GM11168 (cell line): ENCODE data around the gene ADGRE1.

Source experiments
- in situ Hi-C: fragments of 300-500 bp; cut with MboI; formaldehyde crosslinking; loops from one replicate; pipeline ENCODE4 v1.12.0; 2022; ENCODE audit warnings: low sequenced_read_pairs; ENCODE audit not compliant: unreplicated experiment

Gene ADGRE1

GRCh38 chr19:6887316-6887715 lies at the start of gene ADGRE1:
TSS of gene ADGRE1 (plus strand) at chr19:6887579. CDS start at chr19:6887609, 30 bp downstream.
- in situ Hi-C loops = no loop called here

- in situ Hi-C loops = no loop called here
Measured at GRCh38 chr19:6838062-6838655, 49.2 kb upstream of the ADGRE1 start.

DNA sequence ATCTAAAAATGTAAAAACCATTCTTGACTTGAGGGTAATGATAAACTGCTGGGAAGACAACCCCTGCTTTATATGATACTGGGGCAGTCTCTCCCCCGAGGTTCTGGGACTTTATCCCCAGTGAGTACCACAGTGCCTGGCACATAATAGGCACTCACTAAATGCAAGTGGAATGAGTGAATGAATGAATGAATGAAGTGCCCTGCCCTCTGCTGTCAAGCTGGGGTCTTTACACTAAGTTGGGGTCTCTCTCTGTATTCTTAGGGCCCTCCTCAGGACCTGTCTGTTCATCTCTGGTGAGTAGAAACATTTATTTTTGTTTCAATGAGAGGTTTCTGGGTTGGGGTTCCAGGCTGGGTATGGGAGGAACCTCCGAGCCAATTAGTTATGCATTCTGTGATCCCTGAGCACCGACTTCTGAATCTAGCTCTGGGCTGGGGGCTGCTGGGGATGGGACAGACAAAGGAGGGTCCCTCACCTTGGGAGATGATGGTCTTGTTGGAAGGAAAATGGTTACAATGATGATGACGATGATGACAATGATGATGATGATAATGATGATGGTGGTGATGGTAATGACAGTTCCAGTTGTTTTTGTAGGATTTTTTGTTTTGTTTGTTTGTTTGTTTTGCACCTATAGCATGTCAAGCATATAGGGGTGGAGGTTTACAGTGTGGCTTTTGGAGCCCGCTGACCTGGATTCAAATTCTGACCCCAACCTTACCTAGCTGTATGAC lies 44.3 kb upstream of the ADGRE1 start:
- in situ Hi-C loops = no loop called here

DNA sequence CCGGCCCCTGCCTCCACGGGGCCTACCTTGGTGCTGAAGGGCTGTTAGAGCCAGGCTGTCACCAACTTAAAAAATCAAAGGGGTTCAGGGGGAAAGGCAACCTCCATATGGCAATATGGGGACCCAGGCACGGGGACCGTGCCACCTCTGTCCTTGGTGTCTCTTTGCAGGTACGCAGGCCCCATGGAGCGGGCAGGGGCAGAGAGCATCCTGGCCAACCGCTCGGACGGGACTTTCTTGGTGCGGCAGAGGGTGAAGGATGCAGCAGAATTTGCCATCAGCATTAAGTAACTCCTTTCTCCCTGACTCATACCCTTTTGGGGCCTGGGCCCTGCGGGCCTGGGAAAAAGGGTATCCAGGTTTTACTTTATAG lies 39.6 kb upstream of the ADGRE1 start:
- in situ Hi-C loops = no loop called here

- in situ Hi-C loops = no loop called here
Measured at GRCh38 chr19:6848986-6849385, 38.4 kb upstream of the ADGRE1 start.

GRCh38 chr19:6849876-6850275 lies 37.5 kb upstream of the ADGRE1 start:
- in situ Hi-C loops = loop anchor here (25.0 kb wide), 2 partner anchors 213 to 338 kb away; partner anchors contain the start of gene TUBB4A

GRCh38 chr19:6851359-6851758 lies 36.0 kb upstream of the ADGRE1 start:
- in situ Hi-C loops = loop anchor here (25.0 kb wide), 2 partner anchors 214 to 339 kb away; partner anchors contain the start of gene TUBB4A

DNA sequence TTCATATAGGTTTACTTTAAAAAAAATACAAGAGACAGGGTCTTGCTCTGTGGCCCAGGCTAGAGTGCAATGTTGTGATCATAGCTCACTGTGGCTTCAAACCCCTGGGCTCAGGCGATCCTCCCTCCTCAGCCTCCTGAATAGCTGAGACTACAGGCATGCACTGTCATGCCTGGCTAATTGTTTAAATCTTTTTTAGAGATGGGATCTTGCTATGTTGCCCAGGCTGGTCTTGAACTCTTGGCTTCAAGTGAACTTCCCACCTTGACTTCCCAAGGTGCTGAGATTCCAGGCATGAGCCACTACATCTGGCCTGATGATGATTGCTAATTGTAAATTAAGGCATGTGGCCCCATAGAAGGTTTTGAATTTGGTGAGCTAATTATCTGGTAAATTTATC lies 35.4 kb upstream of the ADGRE1 start:
- in situ Hi-C loops = loop anchor here (25.0 kb wide), 2 partner anchors 215 to 340 kb away; partner anchors contain the start of gene TUBB4A

DNA sequence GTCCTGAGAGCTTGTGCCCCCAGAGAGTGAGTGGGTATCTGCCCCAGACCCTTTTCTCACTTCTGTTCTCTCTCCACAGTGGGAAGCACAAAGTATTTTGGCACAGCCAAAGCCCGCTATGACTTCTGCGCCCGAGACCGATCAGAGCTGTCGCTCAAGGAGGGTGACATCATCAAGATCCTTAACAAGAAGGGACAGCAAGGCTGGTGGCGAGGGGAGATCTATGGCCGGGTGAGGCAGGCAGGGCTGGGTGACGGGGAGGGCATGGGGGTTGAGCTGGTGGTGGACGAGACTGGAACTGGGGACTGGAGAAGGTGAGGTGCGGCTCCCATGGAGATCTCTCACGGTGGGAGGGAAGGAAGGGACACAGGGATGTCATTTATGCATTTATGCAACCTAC lies 33.5 kb upstream of the ADGRE1 start:
- in situ Hi-C loops = loop anchor here (25.0 kb wide), 2 partner anchors 217 to 342 kb away; partner anchors contain the start of gene TUBB4A

DNA sequence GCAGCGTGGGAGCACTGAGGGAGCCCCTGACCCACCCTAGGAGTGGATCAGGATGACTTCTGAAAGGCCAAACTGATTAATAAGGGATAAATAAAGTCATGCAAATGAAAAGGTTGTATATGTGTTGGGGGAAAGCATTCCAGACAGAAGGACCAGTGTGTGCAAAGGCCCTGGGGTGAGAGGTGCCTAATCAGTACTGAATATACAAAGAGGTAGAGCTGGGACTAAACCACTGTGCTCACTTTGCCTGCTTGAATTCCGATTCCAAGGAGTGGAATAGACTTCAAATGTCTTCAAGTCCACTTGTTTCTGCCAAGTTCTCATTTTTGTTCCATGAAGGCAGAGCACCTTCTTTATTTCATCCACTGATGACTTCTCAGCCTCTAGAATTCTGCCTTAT lies 32.6 kb upstream of the ADGRE1 start:
- in situ Hi-C loops = loop anchor here (25.0 kb wide), 2 partner anchors 217 to 342 kb away; partner anchors contain the start of gene TUBB4A

DNA sequence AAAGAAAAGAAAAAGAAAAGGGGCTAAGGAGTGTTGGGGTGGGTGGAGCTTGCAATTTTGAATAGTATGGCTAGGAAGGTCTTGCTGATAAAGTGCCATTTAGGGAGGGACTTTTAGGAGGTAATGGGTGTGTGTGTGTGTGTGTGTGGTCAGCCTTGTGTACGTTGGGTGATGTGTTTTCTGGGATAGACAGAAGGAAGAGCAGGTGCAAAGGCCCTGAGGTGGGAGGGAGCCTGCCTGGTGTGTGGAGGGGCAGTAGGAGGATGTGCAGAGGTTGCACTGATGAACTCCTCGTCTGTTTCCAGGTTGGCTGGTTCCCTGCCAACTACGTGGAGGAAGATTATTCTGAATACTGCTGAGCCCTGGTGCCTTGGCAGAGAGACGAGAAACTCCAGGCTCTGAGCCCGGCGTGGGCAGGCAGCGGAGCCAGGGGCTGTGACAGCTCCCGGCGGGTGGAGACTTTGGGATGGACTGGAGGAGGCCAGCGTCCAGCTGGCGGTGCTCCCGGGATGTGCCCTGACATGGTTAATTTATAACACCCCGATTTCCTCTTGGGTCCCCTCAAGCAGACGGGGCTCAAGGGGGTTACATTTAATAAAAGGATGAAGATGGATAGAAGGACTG lies 30.5 kb upstream of the ADGRE1 start:
- in situ Hi-C loops = loop anchor here (25.0 kb wide), 2 partner anchors 220 to 345 kb away; partner anchors contain the start of gene TUBB4A

GRCh38 chr19:6861683-6862286 lies 25.6 kb upstream of the ADGRE1 start:
- in situ Hi-C loops = loop anchor here (5.0 to 25.0 kb wide), 3 partner anchors 109 to 349 kb away; partner anchors contain the start of gene TUBB4A

DNA sequence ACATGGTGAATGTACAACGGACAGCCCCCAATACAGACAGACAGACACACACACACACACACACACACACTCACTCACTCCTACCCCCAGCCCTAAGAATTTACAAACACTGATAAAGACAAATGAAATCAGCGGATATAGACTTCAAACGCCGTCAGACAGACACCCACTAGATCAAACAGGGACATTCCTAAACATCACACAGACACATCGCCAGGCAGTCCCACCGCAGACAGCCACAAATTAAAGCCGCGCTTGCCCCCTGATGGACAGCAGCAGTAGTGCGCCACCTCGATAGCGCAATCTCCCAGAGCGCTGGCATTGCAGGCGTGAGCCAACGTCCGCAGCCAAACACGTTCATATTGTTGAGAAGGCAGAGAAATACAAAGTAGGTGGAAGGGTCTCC lies 24.7 kb upstream of the ADGRE1 start:
- in situ Hi-C loops = loop anchor here (5.0 to 25.0 kb wide), 3 partner anchors 110 to 350 kb away; partner anchors contain the start of gene TUBB4A

- in situ Hi-C loops = loop anchor here (5.0 to 25.0 kb wide), 3 partner anchors 112 to 352 kb away; partner anchors contain the start of gene TUBB4A
Measured at GRCh38 chr19:6864325-6864940, 22.9 kb upstream of the ADGRE1 start.

DNA sequence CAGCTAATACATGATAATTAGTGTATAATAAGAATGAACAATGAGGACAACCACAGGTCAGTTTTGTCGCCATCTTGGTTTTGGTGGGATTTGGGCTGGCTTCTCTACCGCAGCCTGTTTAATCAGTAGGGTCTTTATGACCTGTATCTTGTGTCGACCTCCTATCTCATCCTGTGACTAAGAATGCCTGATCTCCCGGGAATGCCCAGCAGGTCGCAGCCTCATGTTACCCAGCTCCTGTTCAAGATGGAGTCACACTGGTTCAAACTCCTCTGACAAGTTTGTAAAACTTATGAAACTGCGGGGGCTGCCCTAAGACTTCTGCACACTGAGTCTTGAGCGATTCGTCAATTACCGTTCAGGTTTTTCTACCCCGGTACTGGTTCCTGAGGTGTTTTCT lies 21.5 kb upstream of the ADGRE1 start:
- in situ Hi-C loops = loop anchor here (25.0 kb wide), 2 partner anchors 229 to 354 kb away; partner anchors contain the start of gene TUBB4A

- in situ Hi-C loops = loop anchor here (25.0 kb wide), 2 partner anchors 229 to 354 kb away; partner anchors contain the start of gene TUBB4A
Measured at GRCh38 chr19:6866741-6867151, 20.6 kb upstream of the ADGRE1 start.

DNA sequence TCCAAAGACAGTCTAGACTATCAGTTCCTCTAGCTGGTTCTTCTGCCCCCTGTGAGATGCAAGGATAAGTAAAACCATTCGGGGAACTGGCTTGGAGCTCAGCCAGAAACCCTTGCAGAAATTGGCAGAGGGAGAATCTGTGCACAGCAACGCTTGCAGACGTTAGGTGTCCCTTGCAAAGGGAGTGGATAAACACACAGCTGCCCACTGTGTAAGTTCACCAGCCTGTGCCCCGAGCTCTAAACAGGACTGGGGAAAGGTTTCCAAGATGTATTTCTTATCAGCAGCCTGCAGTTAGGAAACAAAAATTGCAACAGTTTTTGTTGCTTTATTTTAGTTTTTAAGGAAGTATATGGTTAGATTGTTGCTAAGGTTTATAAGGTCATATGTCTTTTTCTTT lies 19.0 kb upstream of the ADGRE1 start:
- in situ Hi-C loops = loop anchor here (25.0 kb wide), 2 partner anchors 231 to 356 kb away; partner anchors contain the start of gene TUBB4A

- in situ Hi-C loops = loop anchor here (25.0 kb wide), 2 partner anchors 232 to 357 kb away; partner anchors contain the start of gene TUBB4A
Measured at GRCh38 chr19:6869151-6869882, 18.1 kb upstream of the ADGRE1 start.
